ENCODE results near the gene ASXL2.
"Not testable (repeated sequence)": the region's sequence is repeated elsewhere in the genome, so short reads cannot be mapped to it uniquely, and the experiment has no call there.

ASXL2 gene

DNA sequence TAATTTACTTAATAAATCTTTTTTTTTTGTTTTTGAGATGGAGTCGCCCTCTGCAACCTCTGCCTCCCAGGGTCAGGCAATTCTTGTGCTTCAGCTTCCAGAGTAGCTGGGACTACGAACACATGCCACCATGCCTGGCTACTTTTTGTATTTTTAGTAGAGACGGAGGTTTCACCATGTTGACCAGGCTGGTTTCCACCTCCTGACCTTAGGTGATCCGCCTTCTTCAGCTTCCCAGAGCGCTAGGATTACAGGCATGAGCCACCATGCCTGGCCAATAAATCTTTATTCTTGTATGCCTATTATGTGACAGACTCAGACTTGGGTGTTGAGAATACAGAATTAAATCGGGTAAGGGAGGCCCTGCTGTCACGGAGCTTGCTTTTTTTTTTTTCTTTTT is 16.7 kb upstream of the ASXL2 start:
- DNase-seq: no peak
- intact Hi-C loops (cut with DNase I): no loop called here

DNA sequence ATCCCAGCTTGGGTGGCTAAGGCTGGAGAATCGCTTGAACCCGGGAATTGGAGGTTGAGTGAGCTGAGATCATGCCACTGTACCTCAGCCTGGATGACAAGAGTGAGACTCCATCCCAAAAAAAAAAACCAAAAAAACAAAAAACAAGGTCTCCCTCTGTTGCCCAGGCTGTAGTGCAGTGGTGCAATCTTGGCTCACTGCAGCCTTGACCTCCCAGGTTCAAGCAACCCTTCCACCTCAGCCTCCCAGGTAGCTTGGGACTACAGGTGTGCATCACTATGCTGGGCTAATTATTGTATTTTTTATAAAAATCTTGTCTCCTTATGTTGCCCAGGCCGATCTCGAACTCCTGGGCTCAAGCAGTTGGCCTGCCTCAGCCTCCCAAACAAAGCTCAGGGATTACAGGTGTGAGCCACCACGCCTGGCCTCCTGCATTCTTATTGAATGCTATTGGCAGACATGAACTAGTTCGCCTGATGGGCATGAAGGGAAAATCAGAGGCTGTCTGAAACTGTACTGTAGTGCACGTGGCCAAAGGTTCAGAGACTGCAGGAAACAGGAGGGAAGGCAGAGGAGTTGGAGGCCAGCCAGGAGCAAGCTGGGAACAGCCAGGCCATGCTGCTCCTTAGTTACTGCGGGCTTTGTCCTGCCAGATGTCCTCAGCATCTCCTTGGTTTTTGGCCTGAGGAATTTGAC is 16.0 kb upstream of the ASXL2 start:
- intact Hi-C loops (cut with DNase I): no loop called here
- peak in 35 of 42 donors; percentile 13 to 64 (median 35) for DNase-seq

DNA sequence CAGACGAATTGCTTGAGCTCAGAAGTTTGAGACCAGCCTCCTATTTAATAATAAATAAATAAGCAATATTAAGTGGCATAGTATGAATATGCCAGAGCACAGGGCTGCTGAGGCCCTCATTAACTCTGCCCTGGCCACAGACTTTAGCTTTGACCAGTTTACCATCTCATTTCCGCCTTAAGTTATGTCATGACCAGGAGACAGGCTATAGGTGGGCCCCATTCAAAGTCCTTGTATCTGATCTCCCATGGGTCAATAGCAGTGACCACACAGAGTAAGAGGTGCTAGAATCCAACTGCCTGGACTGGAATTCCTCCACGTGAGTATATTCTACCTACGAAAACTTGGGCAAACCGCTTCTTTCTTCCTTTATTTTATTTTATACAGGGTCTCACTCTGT is 13.4 kb upstream of the ASXL2 start:
- intact Hi-C loops (cut with DNase I): no loop called here
- no peak for DNase-seq

DNA sequence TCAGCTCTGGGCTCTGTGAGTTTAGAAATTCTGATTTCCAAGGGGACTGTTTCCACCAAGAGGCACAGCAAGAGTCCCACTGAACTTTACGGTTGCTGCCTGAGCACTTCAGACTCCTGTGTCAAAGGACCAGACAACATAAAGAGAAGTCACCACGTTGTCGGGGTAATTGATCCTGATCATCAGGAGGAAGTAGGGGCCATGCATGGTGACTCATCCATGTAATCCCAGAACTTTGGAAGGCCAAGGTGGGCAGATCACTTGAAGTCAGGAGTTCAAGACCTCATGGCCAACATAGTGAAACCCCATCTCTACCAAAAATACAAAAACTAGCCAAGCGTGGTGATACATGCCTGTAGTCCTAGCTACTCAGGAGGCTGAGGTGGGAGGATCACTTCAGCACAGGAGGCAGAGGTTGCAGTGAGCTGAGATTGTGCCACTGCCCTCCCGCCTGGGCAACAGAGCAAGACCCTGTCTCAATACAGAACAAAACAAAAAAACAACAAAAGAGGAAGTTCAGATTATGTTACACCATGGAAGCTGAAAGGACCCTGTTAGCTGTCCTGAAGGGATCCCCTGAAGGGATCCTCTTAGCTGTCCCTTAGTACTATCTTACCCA is 9.4 kb upstream of the ASXL2 start:
- DNase-seq: no peak
- intact Hi-C loops (cut with DNase I): no loop called here

DNA sequence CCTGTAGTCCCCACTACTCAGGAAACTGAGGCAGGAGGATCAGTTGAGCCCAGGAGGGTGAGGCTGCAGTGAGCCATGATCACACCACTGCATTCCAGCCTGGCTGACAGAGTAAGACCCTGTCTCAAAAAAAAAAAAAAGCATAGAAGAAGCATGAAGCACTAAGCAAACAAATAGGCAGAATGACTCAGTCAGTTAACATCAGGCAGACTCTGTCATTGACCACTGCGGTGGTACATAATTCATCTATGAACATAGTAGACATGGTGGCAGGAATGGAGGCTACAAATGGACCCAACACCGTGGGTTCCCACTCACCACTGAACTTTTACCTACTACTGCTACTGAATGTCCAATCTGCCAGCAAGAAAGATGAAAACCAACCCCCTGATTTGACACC is 7.6 kb upstream of the ASXL2 start:
- no peak for DNase-seq
- intact Hi-C loops (cut with DNase I): no loop called here

DNA sequence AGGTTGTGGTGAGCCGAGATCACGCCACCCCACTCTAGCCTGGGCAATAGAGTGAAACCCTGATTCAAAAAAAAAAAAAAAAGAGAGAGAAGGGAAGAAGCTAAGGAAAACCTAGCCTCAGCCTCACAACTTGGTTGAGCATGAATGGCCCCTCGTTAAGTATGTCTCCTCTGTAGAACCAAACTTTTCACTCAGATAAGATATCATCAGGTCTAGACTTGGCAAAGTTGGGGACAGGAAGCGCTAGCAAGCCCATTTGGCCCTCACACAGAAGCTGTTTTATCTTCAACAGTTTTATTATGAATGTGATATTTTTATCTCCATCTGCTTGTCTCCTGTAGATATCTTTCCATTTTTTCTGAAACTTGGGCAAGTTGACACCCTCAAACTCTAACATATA is 3.5 kb upstream of the ASXL2 start:
- intact Hi-C loops (cut with DNase I): no loop called here

DNA sequence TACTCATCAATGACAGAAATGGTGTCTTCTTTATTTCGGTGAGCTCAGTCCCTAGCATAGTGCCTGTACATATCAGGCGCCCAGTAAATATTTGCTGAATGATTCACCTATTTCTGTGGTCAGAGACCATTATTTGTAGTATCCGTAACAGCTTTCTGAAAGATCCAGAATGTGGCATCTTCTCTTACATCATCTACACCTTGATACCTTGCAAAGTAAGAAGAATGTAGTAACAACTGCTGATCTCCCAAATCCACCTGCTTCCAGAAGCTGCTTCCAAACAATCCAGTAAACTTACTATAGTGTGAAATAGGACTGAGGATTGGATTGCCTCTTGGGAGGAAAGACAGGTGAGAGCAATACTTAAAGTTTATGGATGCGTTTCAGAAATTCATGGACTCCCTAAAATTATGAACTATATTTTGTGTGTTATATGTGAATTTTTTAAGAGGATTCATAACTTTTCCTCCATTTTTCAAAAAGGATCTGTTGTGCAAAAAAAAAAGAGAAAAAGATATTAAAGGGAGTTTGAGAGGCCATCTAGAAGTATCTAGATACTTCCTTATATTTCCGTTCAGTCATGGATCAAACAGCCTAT is 945 bp upstream of the ASXL2 start:
- no peak for DNase-seq
- intact Hi-C loops (cut with DNase I): loop anchor here (5.0 kb wide), 1 partner anchor 153 kb away; the partner anchor contains the start of gene RAB10

More for the DNA sequence above, 3.5 kb upstream of the ASXL2 start:
- no peak for DNase-seq

DNA sequence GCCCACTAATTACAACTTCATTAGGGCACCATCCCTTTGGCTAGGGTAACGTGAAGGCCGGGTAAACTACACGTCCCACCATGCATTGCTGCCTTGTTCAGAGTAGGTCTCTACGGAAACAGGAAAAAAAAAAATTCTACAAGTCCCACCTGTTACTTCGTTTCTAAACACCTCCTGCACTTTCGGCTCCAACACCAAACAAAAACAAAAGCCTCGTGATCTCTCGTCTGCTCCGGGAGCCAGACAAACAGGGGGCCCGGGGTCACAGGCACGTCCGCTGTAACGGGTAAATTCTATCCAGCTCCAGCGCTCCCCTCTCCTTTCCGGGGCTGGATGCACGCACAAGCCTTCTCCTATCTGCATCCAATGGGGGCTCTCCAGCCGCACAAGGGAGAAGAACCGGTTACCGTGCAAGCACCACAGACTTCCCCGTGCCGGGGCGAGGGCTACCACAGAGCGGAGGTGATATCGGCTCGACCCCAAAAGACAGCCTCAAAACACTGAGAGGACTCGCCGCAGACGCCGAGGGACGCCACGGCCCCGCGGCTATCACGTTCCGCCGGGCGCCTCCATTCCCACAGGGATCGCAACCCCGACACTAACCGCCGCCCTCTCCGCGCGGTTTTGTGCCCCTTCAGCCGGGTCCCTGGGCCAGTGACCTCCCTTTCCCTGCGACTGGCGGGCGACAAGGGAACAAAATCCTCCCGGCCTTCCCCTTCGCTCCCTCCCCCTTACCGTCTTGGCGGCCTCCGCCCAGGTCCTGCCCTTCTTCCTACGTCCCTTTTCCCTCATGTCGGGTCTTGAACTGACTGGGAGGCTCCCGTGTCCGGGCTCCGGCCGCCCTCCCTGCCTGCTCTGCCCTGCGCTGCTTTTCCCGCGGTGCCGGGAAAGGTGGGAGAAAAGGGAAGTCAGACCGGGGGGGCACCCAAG is 591 bp downstream of the ASXL2 start:
- peak; percentile 22 to 82 (median 62) for DNase-seq
- intact Hi-C loops (cut with DNase I): loop anchor here (5.0 kb wide), 1 partner anchor 155 kb away; the partner anchor contains the start of gene RAB10

DNA sequence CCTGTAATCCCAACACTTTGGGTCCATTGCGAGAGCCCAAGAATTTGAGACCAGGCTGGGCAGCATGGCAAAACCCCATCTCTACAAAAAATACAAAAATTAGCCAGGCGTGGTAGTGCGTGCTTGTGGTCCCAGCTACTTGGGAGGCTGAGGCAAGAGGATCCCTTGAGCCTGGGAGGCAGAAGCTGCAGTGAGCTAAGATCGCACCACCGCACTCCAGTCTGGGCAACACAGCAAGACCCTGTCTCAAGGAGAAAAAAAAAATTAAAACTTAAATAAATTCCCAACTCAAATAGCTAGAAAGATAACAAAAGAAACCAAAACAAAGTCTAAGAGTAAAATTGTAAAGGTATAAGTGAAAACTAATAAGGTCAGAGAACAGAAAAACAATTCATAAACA is 6.2 kb downstream of the ASXL2 start:
- DNase-seq: no peak
- intact Hi-C loops (cut with DNase I): no loop called here

DNA sequence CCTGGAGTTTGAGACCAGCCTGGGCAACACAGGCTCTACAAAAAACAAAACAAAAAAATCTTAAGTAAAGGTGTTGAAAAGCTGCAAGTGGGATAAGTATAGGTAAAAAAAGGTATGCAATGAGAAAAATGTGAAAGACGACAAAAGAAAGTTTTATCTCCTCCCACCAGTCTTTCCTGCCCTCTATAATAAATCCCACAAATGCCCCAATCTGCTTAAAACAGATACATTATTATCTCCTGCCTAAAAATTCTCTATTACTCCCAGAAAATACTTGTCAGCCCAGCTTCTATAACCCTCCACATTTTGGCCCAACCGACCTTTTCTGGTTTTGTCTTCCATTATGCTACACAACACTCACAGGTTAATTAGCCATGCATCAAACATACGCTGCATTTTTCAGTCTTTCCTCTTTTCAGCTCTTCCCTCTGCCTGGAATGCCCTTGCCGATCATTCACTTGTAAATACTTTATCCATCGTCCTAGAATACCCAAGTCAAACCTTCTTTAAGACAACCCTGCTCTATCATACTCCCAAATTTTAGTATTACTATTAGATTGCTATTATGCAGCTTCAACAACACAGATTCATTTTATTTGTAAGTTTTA is 10.8 kb downstream of the ASXL2 start:
- intact Hi-C loops (cut with DNase I): no loop called here
- no peak for DNase-seq

DNA sequence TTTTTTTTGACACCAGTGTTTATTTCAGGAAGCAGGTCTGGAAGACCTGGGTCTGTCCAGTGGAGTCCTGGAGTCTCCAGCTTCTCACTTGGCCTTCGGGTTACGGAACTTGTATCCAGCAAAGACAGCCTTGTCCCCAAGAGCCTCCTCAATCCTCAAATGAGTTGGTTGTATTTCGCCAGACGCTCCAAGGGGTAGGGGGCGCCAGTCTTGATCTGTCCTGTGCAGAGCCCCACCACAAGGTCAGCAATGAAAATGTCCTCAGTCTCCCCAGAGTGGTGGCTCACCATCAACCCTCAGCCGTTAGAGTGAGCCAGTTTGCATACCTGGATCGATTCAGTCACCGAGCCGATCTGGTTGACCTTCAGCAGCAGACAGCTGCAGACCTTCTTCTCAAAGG is 21.9 kb downstream of the ASXL2 start:
- intact Hi-C loops (cut with DNase I): loop anchor here (10.0 kb wide), 1 partner anchor 98 kb away; no protein-coding TSS in a partner anchor
- DNase-seq: no peak

DNA sequence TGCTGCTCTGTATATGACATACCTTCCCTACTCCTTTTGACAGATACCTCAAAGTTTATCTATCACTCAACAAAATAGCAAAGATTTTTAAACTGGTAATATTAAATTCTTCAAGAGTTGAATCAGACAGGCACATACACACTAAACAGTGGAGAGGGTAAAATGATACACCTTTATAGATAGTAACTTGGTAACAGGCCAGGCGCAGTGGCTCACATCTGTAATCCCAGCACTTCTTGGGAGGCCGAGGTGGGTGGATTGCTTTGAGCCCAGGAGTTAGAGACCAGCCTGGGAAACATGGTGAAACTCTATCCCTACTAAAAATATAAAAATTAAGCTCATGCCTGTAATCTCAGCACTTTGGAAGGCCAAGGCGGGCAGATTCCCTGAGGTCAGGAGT is 23.2 kb downstream of the ASXL2 start:
- no peak for DNase-seq
- intact Hi-C loops (cut with DNase I): loop anchor here (10.0 kb wide), 1 partner anchor 100 kb away; no protein-coding TSS in a partner anchor

DNA sequence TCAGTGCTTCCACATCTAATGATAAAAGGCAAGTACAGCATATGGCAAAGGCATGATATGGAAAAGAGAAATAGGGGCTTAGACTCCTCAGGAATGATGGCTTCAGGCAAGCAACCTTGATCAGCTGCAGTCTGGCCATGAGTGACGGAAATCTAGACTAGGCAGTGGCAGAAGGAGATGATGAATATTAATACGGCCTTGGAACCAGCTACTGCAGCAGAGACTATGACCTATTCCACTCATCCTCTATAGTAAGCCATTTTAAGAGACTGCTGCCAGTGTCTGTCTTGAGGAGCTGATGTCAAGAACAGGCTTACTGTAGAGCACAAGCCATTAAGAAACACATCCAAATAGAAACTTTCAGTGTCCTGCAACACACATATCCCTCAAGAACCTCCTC is 23.7 kb downstream of the ASXL2 start:
- no peak for DNase-seq
- intact Hi-C loops (cut with DNase I): loop anchor here (10.0 kb wide), 1 partner anchor 100 kb away; no protein-coding TSS in a partner anchor

DNA sequence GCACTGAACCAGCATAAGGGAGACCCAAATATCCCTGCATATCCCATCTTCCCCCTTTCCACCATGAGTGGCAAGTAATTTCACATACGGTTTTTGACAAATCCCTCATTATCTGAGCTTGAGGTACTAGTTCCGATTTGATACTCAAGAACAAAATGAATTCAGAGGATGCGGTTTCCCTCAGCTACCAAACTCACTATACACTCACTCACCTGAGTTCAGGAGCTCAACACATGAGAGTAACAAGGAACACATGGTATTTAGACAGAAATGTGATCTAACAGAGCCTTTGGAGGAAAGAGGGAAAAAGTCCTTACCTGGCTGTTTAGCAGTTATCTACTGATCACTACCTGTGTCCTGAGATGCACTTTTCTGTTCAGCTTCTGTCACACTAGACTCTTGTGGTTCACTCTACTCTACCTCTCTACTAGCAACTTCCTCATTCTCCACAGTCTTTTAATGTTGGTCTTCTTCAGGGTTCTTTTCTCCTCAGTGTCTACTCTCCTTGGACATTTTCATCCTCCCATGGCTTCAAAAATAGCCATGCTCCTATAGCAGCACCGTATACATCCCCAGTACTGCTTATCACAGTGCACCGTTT is 25.1 kb downstream of the ASXL2 start:
- no peak for DNase-seq
- intact Hi-C loops (cut with DNase I): loop anchor here (10.0 kb wide), 1 partner anchor 102 kb away; no protein-coding TSS in a partner anchor

DNA sequence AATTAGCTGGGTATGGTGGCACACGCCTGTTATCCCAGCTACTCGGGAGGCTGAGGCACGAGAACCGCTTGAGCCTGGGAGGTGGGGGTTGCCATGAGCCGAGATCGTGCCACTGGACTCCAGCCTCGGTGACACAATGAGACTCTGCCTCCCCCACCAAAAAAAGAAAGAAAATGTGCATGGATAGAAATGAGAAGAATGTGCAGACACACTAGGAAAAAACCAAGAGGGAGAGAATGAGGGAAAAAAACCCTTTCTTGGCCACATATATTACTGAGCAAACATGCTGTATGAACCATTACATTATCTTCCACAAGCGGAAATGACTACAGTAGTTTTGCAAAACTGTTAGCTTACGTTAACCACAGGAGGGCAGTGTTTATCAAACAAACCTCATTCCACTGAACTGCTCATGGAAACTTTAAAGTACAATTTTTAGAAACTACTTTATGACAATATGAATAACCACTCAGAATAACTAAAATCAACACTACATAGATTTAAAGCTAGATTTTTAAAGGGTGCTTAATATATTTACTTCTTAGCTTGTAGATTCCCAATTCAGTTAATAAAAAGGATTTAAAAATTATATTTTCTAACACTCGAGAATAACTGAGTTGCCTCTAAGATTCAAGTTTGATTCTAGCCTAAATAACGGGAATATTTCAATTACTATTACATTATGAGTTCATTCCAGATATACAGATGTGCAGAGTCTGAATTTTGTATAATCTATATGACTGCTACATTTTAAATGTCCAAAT is 26.4 kb downstream of the ASXL2 start:
- intact Hi-C loops (cut with DNase I): loop anchor here (10.0 kb wide), 1 partner anchor 103 kb away; no protein-coding TSS in a partner anchor

DNA sequence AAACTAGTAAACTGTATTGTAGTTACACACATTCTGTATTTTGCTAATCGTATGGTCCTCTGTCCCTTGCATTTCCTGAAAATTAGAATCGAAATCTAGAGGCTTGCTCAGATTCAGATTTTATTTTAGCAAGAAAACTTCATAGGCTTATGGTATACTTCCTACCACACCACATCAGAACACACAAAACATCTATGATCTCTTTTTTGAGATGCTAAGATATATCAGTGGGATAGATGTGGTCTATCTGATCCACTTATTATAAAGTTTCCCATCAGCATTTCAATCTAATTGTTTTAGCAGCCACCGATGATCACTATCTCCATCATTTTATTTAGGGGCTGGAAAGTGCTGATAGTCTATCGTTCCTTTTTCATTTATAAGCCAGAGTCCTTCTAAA is 27.9 kb downstream of the ASXL2 start:
- not testable (repeated sequence) for DNase-seq
- intact Hi-C loops (cut with DNase I): loop anchor here (10.0 kb wide), 1 partner anchor 104 kb away; no protein-coding TSS in a partner anchor

More for the DNA sequence above, 26.4 kb downstream of the ASXL2 start:
- DNase-seq: peak in 8 of 42 donors; percentile 6 to 68 (median 22)

DNA sequence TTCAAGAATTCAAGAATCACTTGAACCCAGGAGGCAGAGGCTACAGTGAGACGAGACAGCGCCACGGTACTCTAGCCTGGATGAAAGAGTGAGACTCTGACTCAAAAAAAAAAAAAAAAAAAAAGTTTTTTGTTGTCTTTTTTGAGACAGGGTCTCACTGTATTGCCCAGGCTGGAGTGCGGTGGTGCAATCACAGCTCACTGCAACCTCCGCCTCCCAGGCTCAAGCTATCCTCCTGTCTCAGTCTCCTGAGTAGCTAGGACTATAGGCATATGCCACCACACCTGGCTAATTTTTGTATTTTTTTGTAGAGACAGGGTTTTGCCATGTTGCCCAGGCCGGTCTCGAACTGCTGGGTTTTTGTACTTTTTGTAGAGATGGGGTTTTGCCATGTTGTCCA is 28.9 kb downstream of the ASXL2 start:
- intact Hi-C loops (cut with DNase I); DNase-seq: not testable (repeated sequence)

Data from head of caudate nucleus (tissue), 42 donors.